HG02798 (cell line): ENCODE data around the gene XRCC3.

Experiments
- ATAC-seq: cut with Tn5 transposase; IDR thresholded peaks from one replicate; pipeline ENCODE4 v1.9.1; 2021; ENCODE audit warnings: mild to moderate bottlenecking; ENCODE audit not compliant: unreplicated experiment, poor library complexity

The XRCC3 gene

GRCh38 chr14:103696466-103697071 is 18.7 kb downstream of the XRCC3 start:
- ATAC-seq = no peak

GRCh38 chr14:103696070-103696402 is 19.2 kb downstream of the XRCC3 start:
- no peak for ATAC-seq

GRCh38 chr14:103695296-103696069 is 19.8 kb downstream of the XRCC3 start:
- no peak for ATAC-seq

GRCh38 chr14:103694572-103695026 is 20.7 kb downstream of the XRCC3 start:
- no peak for ATAC-seq

GRCh38 chr14:103693515-103693914 is 21.7 kb downstream of the XRCC3 start:
- no peak for ATAC-seq

- no peak for ATAC-seq
Observed at GRCh38 chr14:103692871-103693270, 22.4 kb downstream of the XRCC3 start.

GRCh38 chr14:103692159-103692558 is 23.1 kb downstream of the XRCC3 start:
- ATAC-seq = peak; percentile 4

GRCh38 chr14:103691655-103692054 is 23.6 kb downstream of the XRCC3 start:
- ATAC-seq = peak; percentile 65

GRCh38 chr14:103690332-103690731 is 24.9 kb downstream of the XRCC3 start:
- no peak for ATAC-seq

- peak; percentile 50 for ATAC-seq
Observed at GRCh38 chr14:103688906-103689902, 26.0 kb downstream of the XRCC3 start.

GRCh38 chr14:103688441-103688840 is 26.8 kb downstream of the XRCC3 start:
- no peak for ATAC-seq

- no peak for ATAC-seq
Observed at GRCh38 chr14:103687712-103688111, 27.5 kb downstream of the XRCC3 start.

- no peak for ATAC-seq
Observed at GRCh38 chr14:103686831-103687485, 28.3 kb downstream of the XRCC3 start.

- no peak for ATAC-seq
Observed at GRCh38 chr14:103685276-103686211, 29.7 kb downstream of the XRCC3 start.

GRCh38 chr14:103684871-103685270 is 30.4 kb downstream of the XRCC3 start:
- ATAC-seq = no peak

GRCh38 chr14:103684471-103684870 is 30.8 kb downstream of the XRCC3 start:
- no peak for ATAC-seq

- no peak for ATAC-seq
Observed at GRCh38 chr14:103683139-103683538, 32.1 kb downstream of the XRCC3 start.

- ATAC-seq = no peak
Observed at GRCh38 chr14:103680491-103681231, 34.6 kb downstream of the XRCC3 start.

- ATAC-seq = peak; percentile 61
Observed at GRCh38 chr14:103679351-103679750, 35.9 kb downstream of the XRCC3 start.
